GM21825 (cell line): ENCODE data around the gene VEPH1.

Source experiments
- ATAC-seq: cut with Tn5 transposase; IDR thresholded peaks from one replicate; pipeline ENCODE4 v1.9.1; 2021; ENCODE audit warnings: mild to moderate bottlenecking, moderate library complexity; ENCODE audit not compliant: unreplicated experiment

VEPH1 gene

DNA sequence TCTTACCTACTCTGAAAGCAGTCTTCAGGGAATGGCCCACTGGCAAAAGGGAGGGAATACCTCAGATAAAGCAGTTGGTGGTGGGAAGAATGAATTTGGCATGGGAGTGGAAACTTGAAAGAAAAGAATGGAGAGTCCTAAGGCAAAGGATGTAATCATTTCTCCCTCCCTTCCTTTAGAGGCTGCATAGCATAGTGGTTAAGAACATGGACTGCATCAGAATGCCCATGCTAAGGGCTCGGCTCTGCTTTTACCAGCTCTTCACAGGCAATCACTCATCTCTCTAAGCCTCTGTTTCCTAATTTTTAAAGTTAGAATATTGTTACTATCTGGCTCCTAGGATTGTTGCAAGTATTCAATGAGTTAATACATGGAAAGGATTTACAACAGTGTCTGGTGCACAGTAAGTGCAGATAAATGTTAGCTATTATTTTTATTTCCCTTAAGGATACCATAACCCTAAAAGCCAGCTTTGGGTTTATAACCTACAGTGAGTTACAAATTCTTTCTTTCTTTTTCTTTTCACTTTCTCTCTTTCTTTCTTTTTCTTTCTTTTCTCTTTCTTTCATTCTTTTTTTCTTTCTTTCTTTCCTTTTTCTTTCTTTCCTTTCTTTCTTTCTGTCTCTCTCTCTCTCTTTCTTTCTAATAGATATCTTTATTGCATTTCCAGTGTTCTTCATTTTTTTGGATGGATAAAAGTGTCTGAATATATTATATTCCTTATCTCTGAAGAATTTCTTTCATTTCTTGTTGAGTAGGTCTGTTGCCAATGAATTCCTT, 23.6 kb downstream of the VEPH1 start:
- no peak for ATAC-seq

DNA sequence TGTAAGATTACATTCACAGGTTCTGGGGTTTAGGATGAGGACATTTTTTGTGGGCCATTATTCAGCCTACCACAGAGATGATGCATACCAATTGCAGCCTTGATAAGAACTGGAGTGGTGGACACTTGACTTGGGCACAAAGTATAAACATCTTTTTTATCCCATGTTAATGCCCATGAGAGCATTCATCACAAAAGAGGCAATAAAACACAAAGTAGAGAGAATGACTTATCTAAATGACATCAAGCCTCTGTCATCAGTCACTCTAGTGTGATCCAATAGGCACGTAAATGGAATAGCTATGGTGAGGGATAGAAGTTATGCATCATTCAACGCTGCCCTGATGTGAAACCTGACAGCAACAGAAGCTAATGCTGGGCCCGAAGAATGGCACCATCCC, 25.8 kb downstream of the VEPH1 start:
- no peak for ATAC-seq

DNA sequence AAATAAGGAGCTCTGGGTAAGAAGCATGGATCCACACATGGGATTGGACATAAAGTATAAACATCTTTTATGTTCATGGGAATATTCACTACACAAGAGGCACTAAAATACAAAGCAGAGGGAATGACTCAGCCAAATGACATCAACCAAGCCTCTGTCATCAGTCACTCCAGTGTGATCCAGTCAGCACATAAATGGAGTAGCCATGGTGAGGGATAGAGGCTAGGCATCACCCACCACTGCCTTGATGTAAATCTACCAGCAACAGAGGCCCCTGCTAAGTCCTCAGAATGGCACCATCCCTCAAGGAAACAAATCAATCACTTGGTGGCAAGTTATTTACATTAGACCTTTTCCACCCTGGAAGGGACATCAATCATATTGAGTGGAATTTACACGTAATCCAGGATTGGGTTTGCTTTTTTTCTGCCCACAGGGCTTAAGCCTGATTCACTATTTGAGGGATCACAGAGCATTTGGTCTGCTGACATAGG, 27.2 kb downstream of the VEPH1 start:
- ATAC-seq = no peak

DNA sequence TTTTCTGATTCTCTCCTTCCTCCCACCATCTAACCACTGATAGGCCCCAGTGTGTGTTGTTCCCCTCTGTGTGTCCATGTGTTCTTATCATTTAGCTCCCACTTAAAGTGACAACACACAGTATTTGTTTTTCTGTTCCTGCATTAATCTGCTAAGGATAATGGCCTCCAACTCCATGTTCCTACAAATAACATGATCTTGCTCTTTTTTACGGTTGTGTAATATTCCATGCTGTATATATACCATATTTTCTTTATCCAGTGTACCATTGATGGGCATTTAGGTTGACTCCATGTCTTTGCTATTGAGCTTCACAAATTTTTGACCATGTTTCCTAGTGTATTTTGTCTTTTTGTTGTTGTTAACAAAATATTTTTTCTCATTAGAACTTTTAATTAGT, 30.6 kb downstream of the VEPH1 start:
- ATAC-seq = no peak

DNA sequence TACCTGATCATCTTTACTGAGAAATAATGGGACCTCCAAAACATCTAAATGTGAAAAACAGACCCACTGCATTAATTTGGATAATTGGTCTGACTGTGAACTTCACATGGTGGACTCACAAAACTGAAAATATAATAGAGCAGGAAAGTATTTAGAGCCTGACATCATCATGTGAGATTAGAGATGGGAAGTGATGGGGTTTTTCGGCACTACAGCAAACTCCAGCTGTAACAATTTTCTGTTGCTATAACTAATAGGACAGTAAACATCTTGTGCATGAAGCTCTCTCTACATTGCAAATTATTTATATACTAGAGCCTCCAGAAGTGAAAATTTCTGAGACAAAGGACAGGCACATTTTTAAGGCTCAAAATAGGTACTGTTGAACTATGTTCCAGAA, 32.2 kb downstream of the VEPH1 start:
- no peak for ATAC-seq

DNA sequence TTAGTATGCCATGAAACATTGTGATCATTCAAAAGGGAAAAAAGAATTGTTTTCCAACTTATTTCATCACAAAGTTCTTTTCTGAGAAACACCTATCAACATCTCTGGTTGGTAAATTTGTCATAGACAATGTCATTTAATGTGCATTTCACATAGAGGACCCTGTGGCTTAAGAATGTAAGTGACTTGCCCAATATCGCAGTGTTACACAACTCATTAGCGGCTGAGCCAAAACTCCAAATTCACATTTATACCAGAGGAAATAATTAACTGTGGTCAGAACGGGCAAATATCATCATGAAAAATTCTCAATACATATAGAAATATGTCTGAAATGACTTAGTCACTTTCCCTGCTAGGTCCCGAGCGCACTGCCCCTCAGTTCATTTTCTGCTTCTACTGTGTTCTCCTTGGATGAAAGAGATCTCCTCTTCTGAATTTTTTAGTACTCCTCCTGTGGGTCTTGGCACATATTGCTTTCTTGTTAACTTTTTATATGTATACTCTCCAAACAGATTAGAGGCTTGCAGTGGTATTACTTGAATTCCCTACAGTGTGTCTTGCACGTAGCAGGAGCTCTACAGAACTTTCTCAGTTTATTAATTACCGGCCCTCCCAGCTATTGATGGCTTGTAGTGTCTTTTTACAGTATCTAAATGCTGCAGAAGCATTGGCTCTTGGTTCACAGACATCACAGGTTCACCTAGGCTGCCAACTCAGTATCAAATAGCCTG, 33.5 kb downstream of the VEPH1 start:
- no peak for ATAC-seq

DNA sequence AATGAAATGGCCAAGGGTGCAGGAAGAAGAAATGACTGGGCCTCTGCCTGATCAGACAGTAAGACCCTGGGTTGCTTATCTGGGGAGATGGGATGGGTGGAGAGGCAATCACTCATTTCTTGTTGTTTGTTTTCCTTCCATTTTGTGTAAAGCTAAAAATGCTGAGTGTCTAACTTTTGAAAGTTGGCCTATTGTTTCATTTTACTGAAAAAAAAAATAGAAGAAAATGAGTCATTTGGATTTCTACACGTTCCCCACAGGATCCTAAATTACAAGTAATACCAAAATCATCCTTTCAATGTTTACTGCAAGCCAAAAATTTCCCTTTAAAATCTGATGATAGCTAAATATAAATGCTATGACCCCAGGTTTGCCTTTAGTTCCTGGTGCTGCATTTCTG, 36.0 kb downstream of the VEPH1 start:
- no peak for ATAC-seq

DNA sequence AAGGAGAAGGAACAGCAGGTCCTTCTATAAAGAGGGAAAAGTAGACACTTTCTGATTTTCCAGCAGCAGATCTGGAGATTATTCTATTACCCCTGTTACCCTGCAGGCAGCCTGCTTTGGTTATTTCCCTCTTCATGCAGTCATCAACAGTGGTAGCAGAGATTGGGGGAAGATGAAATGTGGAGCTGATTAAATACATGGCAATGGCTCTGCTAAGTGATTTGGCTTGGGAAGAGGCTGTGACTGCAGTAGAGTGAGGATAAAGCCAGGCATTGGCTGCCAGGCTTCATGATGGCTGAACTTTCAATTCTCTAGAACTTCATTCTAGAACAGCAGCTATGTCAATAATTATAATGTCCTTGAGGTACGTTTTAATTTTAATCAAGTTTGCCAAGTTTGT, 37.5 kb downstream of the VEPH1 start:
- no peak for ATAC-seq

DNA sequence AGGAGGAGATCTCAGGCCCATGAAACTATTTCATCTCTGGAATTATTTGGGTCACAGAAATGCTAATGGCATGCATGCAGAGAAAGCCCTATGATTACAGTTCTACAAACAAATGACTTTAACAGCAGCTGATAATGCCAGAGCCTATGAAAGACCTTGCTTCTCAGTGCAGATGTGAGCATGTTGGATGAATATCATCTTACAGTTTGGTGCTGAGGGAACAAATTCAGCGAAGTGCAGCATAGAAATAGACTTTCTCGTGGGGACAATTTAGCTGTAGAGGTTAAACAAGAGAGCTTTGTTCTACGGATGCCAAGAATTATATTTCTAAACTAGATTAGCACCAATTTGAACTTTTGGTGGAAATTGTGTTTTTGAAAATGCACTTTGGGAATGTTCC, 38.9 kb downstream of the VEPH1 start:
- ATAC-seq = no peak

DNA sequence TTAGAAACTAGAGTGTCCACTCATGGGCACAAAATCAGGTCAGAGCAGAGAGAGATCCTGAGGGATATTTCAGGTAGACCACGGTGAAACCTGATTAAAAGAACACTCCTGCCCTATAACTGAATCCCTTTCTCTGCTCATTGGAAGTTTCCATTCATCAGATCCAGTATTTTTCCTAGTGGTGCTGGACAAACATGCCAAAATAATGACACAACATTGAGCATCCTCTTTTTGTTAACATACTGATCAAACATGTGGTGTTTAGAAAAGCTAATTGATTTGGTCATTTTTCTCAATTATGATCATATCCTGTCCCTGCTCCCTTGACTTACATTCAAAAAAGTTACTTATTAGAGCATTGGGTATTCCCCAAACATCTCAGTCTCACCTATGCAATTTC, 39.4 kb downstream of the VEPH1 start:
- ATAC-seq = no peak

DNA sequence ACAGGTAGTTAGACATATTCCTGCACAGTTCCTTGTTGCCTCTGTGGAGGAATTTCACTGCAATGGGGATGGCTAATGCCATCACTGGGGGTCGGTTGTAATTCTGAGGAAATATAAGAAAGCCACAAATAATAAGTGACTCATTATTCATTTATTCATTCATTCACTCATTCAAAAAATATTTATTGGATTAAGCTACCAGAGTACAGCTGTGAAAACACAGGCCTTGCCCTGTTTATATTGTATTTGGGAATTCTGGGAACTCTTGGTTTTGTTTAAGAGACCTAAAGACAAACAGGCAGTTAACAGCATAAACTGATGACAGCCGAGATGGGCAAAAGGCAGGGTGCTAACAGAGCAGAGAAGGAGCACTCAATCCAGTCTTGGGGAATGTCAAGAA, 43.0 kb downstream of the VEPH1 start:
- no peak for ATAC-seq

DNA sequence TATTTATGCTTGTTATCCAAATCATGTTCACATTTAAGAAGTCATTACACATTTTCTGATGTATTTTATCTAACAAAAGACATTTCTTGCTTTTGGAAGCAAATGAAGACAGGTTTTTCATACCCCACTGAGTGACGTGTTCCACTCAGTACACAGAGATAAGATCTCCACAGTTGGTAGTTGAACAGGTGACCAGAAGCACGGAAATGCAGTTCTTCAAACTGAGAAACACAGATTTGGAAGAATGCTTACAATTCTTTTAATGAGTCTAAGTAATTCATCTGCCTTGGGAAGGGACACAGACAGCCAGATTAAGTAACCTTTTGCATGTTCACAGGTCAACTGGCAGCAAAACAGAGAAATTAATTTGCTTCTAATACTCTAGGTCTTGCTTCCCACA, 43.5 kb downstream of the VEPH1 start:
- no peak for ATAC-seq

DNA sequence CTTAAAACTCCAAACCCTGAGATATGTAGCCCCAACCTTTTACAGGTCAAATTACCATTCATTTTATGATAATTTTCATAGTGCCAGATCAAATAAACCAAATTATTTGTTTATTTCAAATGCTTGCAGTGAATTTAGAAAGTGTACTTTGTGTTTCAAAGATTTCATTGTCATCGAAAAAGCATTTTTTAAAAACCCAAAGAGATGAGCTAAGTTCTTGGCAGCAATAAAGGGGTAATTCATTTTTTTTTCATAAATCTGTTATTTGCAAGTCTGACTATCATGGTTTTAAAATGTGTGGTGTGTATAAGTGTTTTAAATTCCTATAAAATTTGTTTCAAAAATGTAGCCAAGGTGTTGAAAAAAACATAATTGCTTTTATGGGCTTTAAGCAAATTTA, 49.4 kb downstream of the VEPH1 start:
- ATAC-seq = no peak

DNA sequence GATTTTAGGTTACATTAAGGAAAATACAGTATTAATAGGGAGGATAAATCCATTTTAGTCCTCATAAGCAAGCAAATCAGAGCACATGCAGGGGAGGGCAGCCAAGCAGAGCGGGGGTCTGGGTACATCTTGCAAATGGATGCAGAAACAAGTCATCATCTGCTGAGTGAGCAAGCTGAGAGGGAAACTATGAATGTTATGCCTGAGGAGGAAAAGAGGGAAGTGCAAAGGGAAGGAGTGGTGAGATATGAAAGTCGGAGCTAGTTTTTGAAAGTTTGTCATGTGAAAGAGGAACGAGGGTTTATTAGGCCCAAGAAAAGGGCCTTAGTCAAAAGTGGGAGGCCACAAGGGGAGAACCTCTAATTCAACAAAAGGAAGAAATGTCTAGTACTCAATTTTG, 51.1 kb downstream of the VEPH1 start:
- no peak for ATAC-seq

DNA sequence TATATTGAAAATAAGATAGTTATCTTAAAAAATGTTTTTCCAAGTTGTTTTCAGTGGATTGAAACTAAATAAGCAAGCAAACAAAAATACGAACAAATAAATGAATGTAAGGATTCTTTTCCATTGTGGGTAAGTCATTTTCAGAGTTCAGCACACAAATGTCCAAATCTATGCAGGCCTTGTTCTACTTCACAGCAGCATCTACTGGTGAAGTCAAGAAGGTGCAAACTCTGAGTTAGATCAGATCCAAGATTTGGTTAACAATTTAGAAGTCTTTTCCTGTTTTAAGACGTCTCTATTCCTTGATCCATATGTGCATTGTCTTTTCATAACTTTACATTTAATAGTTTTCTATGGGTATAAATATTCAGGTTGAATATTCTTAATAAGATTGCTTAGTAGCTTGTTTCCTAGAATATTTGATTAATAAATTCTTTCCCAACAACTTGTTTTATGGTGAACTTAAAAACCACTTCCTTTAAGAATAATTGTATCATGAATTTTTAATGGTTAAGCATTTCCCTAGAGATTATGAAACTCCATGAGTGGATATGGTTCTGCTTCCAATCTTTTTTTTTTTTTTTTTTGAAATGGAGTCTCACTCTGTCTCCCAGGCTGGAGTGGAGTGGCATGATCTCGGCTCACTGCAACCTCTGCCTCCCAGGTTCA, 56.1 kb downstream of the VEPH1 start:
- ATAC-seq = no peak

DNA sequence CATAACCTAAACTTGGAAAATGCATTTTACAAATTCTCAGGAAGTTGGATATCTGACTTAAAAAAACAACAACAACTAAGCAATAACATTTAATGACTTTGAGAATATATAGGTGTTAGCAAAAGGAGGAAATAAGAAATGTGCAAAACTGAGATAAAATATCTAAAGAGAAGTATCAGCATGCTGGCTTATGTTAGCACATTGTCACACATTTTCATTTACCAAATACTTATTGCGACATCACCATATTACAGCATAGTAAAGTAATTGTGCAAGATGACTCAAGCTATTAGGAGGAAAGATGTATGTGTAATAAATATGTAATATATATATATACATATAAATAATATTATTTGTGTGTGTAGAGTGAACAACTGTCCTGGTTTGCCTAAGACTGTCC, 57.4 kb downstream of the VEPH1 start:
- ATAC-seq = no peak

DNA sequence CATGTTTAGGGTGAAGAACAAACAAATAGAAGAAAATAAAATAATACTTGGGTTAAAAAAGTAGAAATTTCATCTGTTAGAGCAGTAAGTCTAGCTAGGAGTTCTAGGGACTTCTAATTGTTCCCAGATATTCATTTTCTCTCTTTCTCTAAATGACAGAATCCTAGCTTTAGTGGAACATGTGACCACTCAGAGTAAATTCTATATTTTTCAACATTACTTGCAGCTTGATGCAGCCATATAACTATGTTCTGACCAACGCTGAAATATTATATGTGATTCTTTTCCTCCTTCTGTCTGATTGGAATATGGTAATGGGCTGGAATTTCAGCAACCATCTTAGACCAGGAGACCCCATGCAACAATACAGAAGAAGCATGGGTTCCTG, 58.4 kb downstream of the VEPH1 start:
- ATAC-seq = no peak

DNA sequence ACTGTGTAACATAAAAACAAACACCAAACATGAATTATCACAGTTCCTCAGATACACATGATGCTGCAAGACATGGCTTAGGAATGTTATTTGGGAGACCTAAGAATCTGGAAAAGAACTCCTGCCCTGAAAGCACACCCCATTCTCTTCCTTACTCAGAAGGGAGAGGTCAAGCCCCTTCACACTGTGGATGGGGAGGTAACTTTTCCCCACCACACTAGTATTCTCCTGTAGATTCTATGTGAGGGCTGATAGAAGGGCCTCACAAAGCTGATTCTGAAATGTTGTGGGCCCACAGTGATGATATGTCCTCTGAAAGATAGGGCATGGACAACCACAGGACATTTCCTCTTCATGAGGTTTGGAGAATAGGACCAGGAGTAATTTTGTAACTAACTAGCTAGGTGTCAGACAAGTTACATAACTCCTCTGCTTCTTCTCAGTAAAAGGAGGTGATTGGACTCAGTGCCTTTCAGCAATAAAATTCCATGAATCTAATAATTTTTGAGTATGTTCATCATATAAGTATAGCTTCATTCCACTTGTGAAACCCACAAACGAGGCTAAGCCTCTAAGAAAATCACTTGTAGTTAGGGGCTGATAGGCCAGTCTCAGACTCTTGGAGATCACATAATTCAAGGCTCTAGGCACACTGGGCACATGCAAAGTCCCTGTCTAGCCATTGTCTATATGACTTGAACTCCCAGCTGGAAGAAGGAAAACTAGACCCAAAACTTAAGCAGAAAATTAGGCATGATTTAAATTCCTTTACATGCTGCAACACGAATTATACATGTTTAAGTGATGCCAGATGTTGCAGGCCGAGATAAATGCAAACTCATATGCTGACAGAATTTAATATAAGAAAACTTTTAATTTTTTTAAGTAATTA, 59.1 kb downstream of the VEPH1 start:
- ATAC-seq = no peak

DNA sequence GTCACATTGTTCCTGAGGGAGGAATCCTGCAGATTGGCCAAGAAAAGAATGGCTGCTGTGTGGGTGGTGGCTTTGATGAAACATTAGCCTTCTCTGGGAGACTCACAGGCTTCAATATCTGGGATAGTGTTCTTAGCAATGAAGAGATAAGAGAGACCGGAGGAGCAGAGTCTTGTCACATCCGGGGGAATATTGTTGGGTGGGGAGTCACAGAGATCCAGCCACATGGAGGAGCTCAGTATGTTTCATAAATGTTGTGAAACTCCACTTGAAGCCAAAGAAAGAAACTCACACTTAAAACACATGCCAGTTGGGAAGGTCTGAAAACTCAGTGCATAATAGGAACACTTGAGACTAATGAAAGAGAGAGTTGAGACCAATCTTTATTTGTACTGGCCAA, 60.5 kb downstream of the VEPH1 start:
- no peak for ATAC-seq

DNA sequence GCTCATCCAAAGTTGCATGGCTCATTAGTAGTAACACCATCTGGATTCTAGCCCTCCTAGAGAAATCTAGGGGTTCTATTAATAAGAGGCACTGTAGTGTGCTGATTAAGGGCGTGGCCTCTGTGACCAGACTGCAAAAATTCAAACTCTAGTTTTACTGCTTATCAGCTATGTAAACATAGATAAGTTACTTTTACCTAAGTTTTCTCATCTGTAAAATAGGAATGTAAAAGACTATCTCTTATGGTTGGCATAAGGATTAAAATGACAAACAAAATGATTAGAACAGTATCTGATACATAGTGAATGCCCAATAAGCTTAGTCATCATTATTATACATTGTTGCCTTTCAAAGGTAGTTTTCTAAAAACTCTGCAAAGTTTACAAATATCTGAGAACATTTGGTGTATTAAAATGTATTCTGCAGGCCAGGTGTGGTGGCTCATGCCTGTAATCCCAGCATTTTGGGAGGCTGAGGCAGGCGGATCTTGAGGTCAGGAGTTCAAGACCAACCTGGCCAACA, 62.1 kb downstream of the VEPH1 start:
- no peak for ATAC-seq
